Spleen (tissue), 11 donors: ENCODE data around the gene PRRG1. TPM values are rescaled to one million over a fixed set of nuclear protein-coding genes. Genes with fewer than 3 reads are reported as not detected.

Experiments used
- DNase-seq: peaks from one replicate; pipeline ENCODE4 v3.0.0-alpha.2; 2020
- H3K27ac ChIP-seq, 8 donors: fragments of 200-600 bp; sonication (generic) in 7 of 8; 1 replicate in 4 of 8; 2 replicates in 4 of 8; pipeline versions ENCODE4 v1.5.0 to v1.8.0; 2016 to 2021; ENCODE audit warnings: inconsistent platforms in 4 of 8, mild to moderate bottlenecking in 4 of 8, moderate library complexity in 1 of 8
- H3K27me3 ChIP-seq, 7 donors: fragments of 200-600 bp; sonication (generic) in 6 of 7; replicated peaks in 1 of 7; 1 replicate in 4 of 7; 2 replicates in 3 of 7; pipeline versions ENCODE4 v1.5.0 to v1.8.0; 2016 to 2021; ENCODE audit warnings: inconsistent platforms in 3 of 7, mild to moderate bottlenecking in 1 of 7
- H3K36me3 ChIP-seq, 6 donors: fragments of 200-600 bp; sonication (generic) in 5 of 6; 1 replicate in 4 of 6; 2 replicates in 2 of 6; pipeline versions ENCODE4 v1.5.0 to v1.8.0; 2016 to 2021; ENCODE audit warnings: inconsistent platforms in 2 of 6
- H3K4me1 ChIP-seq, 6 donors: fragments of 200-600 bp; sonication (generic) in 5 of 6; 1 replicate in 3 of 6; 2 replicates in 3 of 6; pipeline versions ENCODE4 v1.5.0 to v1.8.0; 2016 to 2021; ENCODE audit warnings: inconsistent platforms in 3 of 6
- H3K4me3 ChIP-seq, 8 donors: fragments of 200-600 bp; sonication (generic) in 7 of 8; 1 replicate in 4 of 8; 2 replicates in 4 of 8; pipeline versions ENCODE4 v1.5.0 to v1.8.0; 2016 to 2021; ENCODE audit warnings: inconsistent platforms in 4 of 8, mild to moderate bottlenecking in 4 of 8, moderate library complexity in 2 of 8
- H3K9me3 ChIP-seq, 8 donors: fragments of 200-600 bp; sonication (generic) in 7 of 8; 1 replicate in 4 of 8; 2 replicates in 4 of 8; pipeline versions ENCODE4 v1.5.0 to v1.8.0; 2016 to 2021; ENCODE audit warnings: inconsistent platforms in 4 of 8
- POLR2A ChIP-seq, 3 donors: fragments of 450-650 bp; IDR thresholded peaks; one replicate each; pipeline ENCODE4 v1.5.1; 2017; ENCODE audit warnings: antibody characterized with exemption in 3 of 3, mild to moderate bottlenecking in 1 of 3
- POLR2AphosphoS5 ChIP-seq, 3 donors: sonication (generic); formaldehyde crosslinking; IDR thresholded peaks; one replicate each; pipeline ENCODE4 v1.5.1; 2017; ENCODE audit warnings: antibody characterized with exemption in 3 of 3
- WGBS, 5 donors: extraction: QIAGEN DNeasy Blood & Tissue Kit in 3 of 5; methylation state at CpG; one replicate each; pipeline versions ENCODE4 v1.1.5 to v1.1.7; 2013 to 2018; 5-methylcytosine and 5-hydroxymethylcytosine counted together
- intact Hi-C: fragments of 100-400 bp; cut with DNase I; formaldehyde crosslinking; loops from one replicate; pipeline ENCODE4 v1.15.0; 2023; ENCODE audit warnings: low total_unique reads
- polyA plus RNA-seq, 3 donors: library from polyadenylated mRNA; stranded (reverse); fragments of 200-250 nt; gene quantifications; one replicate each; pipeline ENCODE4 v1.2.1, GENCODE V29; 2013
- total RNA-seq, 7 donors: library from RNA; depleted of rRNA in 3 of 7; stranded (reverse); fragments of >200 nt in 3 of 7; fragmentation: NEBNext Ultra II Directional in 4 of 7; extraction: Animal tissue kit (Norgen Biotek cat#: 25700) in 4 of 7; gene quantifications; one replicate each; pipeline versions ENCODE4 v1.1.0 to v1.2.1, GENCODE V29; 2016 to 2021
- TF ChIP-seq, protein P1 (sequence below), 11 experiments: fragments of 200-600 bp in 7 of 11; fragments of 450-650 bp in 4 of 11; sonication (generic) in 4 of 11; IDR thresholded peaks in 8 of 11; conservative IDR thresholded peaks in 3 of 11; 1 replicate in 7 of 11; 2 replicates in 4 of 11; pipeline versions ENCODE4 v1.4.0 to v1.8.0; 2016 to 2021; ENCODE audit warnings: antibody characterized with exemption in 11 of 11, inconsistent platforms in 4 of 11, mild to moderate bottlenecking in 1 of 11
- donor health status: healthy with polysubstance abuse.
- donor health status: DM: no; HTN: no; CAD: no; lungs with moderate emphysema.
- donor health status: DM: no; HTN: no; CAD: no.
- donor health status: Bipolar disorder and iron deficiency.
- donor health status: healthy.
- donor health status: DM: no; HTN: no; CAD: no.
- donor health status: DM: yes; HTN: yes; CAD: no.

PRRG1 gene
- total and polyA plus RNA-seq, 10 donors = 0.41 to 12.0 (median 5.6) TPM

DNA sequence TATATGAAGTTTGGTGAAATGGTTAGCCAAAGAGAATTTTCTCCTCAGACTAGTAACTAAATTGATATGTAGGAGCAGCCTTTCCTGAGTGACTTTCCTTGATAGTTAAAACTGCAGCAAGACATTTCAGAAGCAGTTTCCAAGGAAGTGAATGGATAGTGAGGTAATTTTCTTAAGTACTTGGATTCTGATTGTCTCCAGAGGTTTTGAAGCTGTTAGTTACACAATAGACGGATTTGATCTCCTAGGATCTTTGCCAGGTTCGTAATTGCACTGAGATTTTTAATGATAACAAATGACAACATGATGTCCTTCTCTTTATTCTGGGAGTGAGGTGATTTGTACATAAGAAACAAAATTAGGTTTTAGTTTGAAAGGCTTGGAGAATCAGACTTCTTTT, 29.2 kb downstream of the PRRG1 start:
- Histone ChIP-seq H3K4me3 (no peak overlapping the region), H3K9me3 (no peaks in the 10 kb centered on the region), H3K27ac (no peak overlapping the region), H3K27me3 (no peaks in the 10 kb centered on the region), H3K4me1 (no peaks in the 10 kb centered on the region), H3K36me3 (no peaks in the 10 kb centered on the region)
- intact Hi-C loops = no loop called here
- TF ChIP-seq POLR2AphosphoS5 (IDR thresholded peaks at IDR 0.05) (no peak), POLR2A (IDR thresholded peaks at IDR 0.05) (no peak)
- TF ChIP-seq, protein P1, sequence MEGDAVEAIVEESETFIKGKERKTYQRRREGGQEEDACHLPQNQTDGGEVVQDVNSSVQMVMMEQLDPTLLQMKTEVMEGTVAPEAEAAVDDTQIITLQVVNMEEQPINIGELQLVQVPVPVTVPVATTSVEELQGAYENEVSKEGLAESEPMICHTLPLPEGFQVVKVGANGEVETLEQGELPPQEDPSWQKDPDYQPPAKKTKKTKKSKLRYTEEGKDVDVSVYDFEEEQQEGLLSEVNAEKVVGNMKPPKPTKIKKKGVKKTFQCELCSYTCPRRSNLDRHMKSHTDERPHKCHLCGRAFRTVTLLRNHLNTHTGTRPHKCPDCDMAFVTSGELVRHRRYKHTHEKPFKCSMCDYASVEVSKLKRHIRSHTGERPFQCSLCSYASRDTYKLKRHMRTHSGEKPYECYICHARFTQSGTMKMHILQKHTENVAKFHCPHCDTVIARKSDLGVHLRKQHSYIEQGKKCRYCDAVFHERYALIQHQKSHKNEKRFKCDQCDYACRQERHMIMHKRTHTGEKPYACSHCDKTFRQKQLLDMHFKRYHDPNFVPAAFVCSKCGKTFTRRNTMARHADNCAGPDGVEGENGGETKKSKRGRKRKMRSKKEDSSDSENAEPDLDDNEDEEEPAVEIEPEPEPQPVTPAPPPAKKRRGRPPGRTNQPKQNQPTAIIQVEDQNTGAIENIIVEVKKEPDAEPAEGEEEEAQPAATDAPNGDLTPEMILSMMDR (IDR thresholded peaks at IDR 0.05 in 8 of 11, conservative IDR thresholded peaks at IDR 0.05 in 3 of 11) = no peak
- DNase-seq = no peak
- 40 to 86% (median 75%) methylated on average over 2 of the region's 2 CpGs for WGBS, 5 donors

DNA sequence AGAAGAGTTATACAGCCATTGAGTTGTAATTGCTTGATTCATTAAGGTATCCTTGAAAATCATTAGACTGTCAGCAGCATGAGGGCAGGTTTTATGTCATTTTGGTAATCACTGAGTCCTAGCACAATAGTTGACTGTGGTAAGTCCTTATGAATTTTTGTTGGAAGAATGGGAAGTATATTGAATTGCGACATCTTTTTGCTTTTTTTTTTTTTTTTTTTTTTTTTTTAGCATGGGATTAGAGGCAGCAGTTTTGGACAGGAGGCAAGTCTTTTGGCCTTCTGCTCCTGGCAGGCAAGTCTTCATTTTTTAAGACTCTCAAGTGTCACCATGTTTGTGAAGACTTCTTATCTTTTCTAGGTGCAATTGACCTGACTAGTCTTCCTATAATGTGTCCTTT, 29.7 kb downstream of the PRRG1 start:
- intact Hi-C loops = no loop called here
- H3K4me3 ChIP-seq = no peak overlapping the region
- no peak overlapping the region for H3K27ac ChIP-seq
- no peaks in the 10 kb centered on the region for H3K4me1 ChIP-seq
- H3K27me3 ChIP-seq = no peaks in the 10 kb centered on the region
- no peaks in the 10 kb centered on the region for H3K36me3 ChIP-seq
- no peak for TF ChIP-seq POLR2A (IDR thresholded peaks at IDR 0.05)
- no peak for TF ChIP-seq POLR2AphosphoS5 (IDR thresholded peaks at IDR 0.05)
- TF ChIP-seq, protein P1 (IDR thresholded peaks at IDR 0.05 in 8 of 11, conservative IDR thresholded peaks at IDR 0.05 in 3 of 11) = no peak
- no peak for DNase-seq
- H3K9me3 ChIP-seq = no peaks in the 10 kb centered on the region
- 85 to 100% (median 94%) methylated on average over 1 of the region's 1 CpG for WGBS, 5 donors

DNA sequence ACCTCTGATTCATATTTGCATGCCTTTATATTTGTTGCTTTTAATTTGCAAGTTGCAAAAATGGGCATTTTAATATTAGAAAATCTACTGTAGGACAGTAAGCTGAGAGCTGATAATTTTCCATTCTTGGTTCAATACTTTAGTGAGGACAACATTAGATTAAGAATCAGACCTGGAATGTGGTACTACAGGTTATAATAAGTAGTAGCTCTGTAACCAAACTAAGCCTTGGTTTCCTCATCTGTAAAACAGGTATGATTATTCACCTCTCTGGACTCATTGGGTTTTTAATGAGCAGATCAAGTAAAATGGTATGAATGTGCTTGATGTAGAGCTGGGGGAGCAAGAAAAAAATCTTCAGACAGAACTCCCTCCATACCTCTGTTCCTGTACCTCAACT, 31.1 kb downstream of the PRRG1 start:
- H3K27ac ChIP-seq = no peak overlapping the region
- intact Hi-C loops = no loop called here
- H3K27me3 ChIP-seq = no peaks in the 10 kb centered on the region
- H3K4me1 ChIP-seq = no peaks in the 10 kb centered on the region
- no peaks in the 10 kb centered on the region for H3K36me3 ChIP-seq
- TF ChIP-seq, protein P1 (IDR thresholded peaks at IDR 0.05 in 8 of 11, conservative IDR thresholded peaks at IDR 0.05 in 3 of 11) = no peak
- TF ChIP-seq POLR2AphosphoS5 (IDR thresholded peaks at IDR 0.05) (no peak), POLR2A (IDR thresholded peaks at IDR 0.05) (no peak)
- no peak for DNase-seq
- H3K4me3 ChIP-seq = no peak overlapping the region
- H3K9me3 ChIP-seq = no peaks in the 10 kb centered on the region

DNA sequence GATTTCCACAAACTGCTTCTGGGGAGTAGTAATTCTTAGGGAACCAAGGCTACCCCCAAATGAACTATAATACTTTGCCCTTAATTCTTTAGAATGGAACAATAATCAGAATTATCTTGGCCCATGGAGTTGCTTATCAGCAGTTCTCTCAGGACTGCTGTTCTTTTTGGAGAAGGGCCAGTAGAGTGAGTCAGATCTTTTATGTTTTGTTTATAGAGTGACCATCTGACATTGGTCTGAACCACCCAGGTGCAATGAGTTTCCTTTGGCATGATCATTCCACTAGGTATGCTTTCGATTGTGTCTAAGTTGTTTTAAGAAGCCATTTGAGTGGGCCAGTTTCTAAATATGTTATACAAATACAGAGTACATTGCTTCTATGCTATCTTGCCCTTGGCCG, 31.8 kb downstream of the PRRG1 start:
- no peak for DNase-seq
- H3K4me3 ChIP-seq = no peak overlapping the region
- TF ChIP-seq POLR2A (IDR thresholded peaks at IDR 0.05) (no peak), POLR2AphosphoS5 (IDR thresholded peaks at IDR 0.05) (no peak)
- TF ChIP-seq, protein P1 (IDR thresholded peaks at IDR 0.05 in 8 of 11, conservative IDR thresholded peaks at IDR 0.05 in 3 of 11) = no peak
- H3K27ac ChIP-seq = no peak overlapping the region
- intact Hi-C loops = no loop called here
- H3K27me3 ChIP-seq = no peaks in the 10 kb centered on the region
- no peaks in the 10 kb centered on the region for H3K9me3 ChIP-seq
- WGBS, 5 donors = 82 to 96% (median 85%) methylated on average over 2 of the region's 2 CpGs
- no peaks in the 10 kb centered on the region for H3K4me1 ChIP-seq
- no peaks in the 10 kb centered on the region for H3K36me3 ChIP-seq
